Measurements from ENCODE around the gene TPRG1. TPM values are rescaled to one million over a fixed set of nuclear protein-coding genes. Genes with fewer than 3 reads are reported as not detected.
A peak's percentile ranks its signal among the peaks of the same experiment; 100 is the strongest.

TPRG1 gene
- total RNA-seq, 4 donors from 2014 or later = 11.7 to 37.3 (median 14.8) TPM

- H3K4me3 ChIP-seq = no peak overlapping the region
- no peak for DNase-seq (ENCODE audit: low spot score in 2 of 2)
- H3K9me3 ChIP-seq = peaks cover 0 to 20% (median 0%) of the 10 kb centered on the region in 4 donors
- peaks cover 0 to 7% (median 0%) of the 10 kb centered on the region in 3 donors for H3K36me3 ChIP-seq
- WGBS, 2 donors = 88 to 91% methylated on average over 5 of the region's 5 CpGs
- no peaks in the 10 kb centered on the region for H3K4me1 ChIP-seq
- TF ChIP-seq CTCF (IDR thresholded peaks at IDR 0.05) = no peak
- TF ChIP-seq EP300 (IDR thresholded peaks at IDR 0.05) = no peak
- TF ChIP-seq POLR2A (IDR thresholded peaks at IDR 0.05) = no peak
- no peak overlapping the region for H3K27ac ChIP-seq
- H3K27me3 ChIP-seq = no peaks in the 10 kb centered on the region
Measured at GRCh38 chr3:189239616-189240015, 67.8 kb downstream of the TPRG1 start.

GRCh38 chr3:189249987-189250386, 78.2 kb downstream of the TPRG1 start:
- 59 to 70% methylated on average over 1 of the region's 1 CpG for WGBS, 2 donors

GRCh38 chr3:189258261-189258660, 86.5 kb downstream of the TPRG1 start:
- H3K27ac ChIP-seq = no peak overlapping the region
- TF ChIP-seq EP300 (IDR thresholded peaks at IDR 0.05) (no peak), POLR2A (IDR thresholded peaks at IDR 0.05) (no peak), CTCF (IDR thresholded peaks at IDR 0.05) (no peak)
- H3K4me3 ChIP-seq = no peak overlapping the region
- 90% methylated on average over 1 of the region's 3 CpGs; no CpG with 5 or more reads in 1 of the 2 donors for WGBS, 2 donors
- peaks cover 0 to 6% (median under 1%) of the 10 kb centered on the region in 4 donors for H3K9me3 ChIP-seq
- no peaks in the 10 kb centered on the region for H3K27me3 ChIP-seq
- no peaks in the 10 kb centered on the region for H3K36me3 ChIP-seq
- DNase-seq (ENCODE audit: low spot score in 2 of 2) = no peak
- peaks cover 0 to 8% (median 0%) of the 10 kb centered on the region in 4 donors for H3K4me1 ChIP-seq

More at GRCh38 chr3:189249987-189250386, 78.2 kb downstream of the TPRG1 start:
- H3K27ac ChIP-seq = no peak overlapping the region
- TF ChIP-seq EP300 (IDR thresholded peaks at IDR 0.05) (no peak), POLR2A (IDR thresholded peaks at IDR 0.05) (no peak), CTCF (IDR thresholded peaks at IDR 0.05) (no peak)
- no peak for DNase-seq (ENCODE audit: low spot score in 2 of 2)
- no peaks in the 10 kb centered on the region for H3K36me3 ChIP-seq
- no peaks in the 10 kb centered on the region for H3K27me3 ChIP-seq
- peaks cover 0 to 9% (median 2%) of the 10 kb centered on the region in 4 donors for H3K9me3 ChIP-seq
- no peak overlapping the region for H3K4me3 ChIP-seq
- no peaks in the 10 kb centered on the region for H3K4me1 ChIP-seq

- Histone ChIP-seq H3K36me3 (no peaks in the 10 kb centered on the region), H3K27ac (peak overlapping the region in 1 of 4 donors; percentile 36), H3K4me1 (peaks cover 0 to 8% (median 0%) of the 10 kb centered on the region in 4 donors), H3K9me3 (no peaks in the 10 kb centered on the region), H3K27me3 (no peaks in the 10 kb centered on the region), H3K4me3 (no peak overlapping the region)
- 59 to 60% methylated on average over 11 of the region's 11 CpGs for WGBS, 2 donors
- DNase-seq (ENCODE audit: low spot score in 2 of 2) = peak in 1 of 2 donors; percentile 21
- TF ChIP-seq POLR2A (IDR thresholded peaks at IDR 0.05) = no peak
- TF ChIP-seq EP300 (IDR thresholded peaks at IDR 0.05) = peak in 1 of 2 donors; percentile 67
Measured at GRCh38 chr3:189260556-189261493, 89.1 kb downstream of the TPRG1 start.

- Histone ChIP-seq H3K4me3 (no peak overlapping the region), H3K27ac (no peak overlapping the region), H3K36me3 (no peaks in the 10 kb centered on the region), H3K4me1 (peaks cover 0 to 8% (median 0%) of the 10 kb centered on the region in 4 donors), H3K9me3 (no peaks in the 10 kb centered on the region), H3K27me3 (no peaks in the 10 kb centered on the region)
- WGBS, 2 donors = 48 to 50% methylated on average over 3 of the region's 3 CpGs
- TF ChIP-seq EP300 (IDR thresholded peaks at IDR 0.05) (no peak), CTCF (IDR thresholded peaks at IDR 0.05) (no peak), POLR2A (IDR thresholded peaks at IDR 0.05) (no peak)
- DNase-seq (ENCODE audit: low spot score in 2 of 2) = peak in 1 of 2 donors; percentile 24
Measured at GRCh38 chr3:189262746-189263145, 91.0 kb downstream of the TPRG1 start.
